Left renal pelvis (tissue), 4 donors: ENCODE results near the gene RCOR3. TPM values are rescaled to one million over a fixed set of nuclear protein-coding genes. Genes with fewer than 3 reads are reported as not detected.
"Not testable (repeated sequence)": the region's sequence is repeated elsewhere in the genome, so short reads cannot be mapped to it uniquely, and the experiment has no call there.

Experiments used
- DNase-seq, 4 donors: peaks; one replicate each; pipeline ENCODE4 v3.0.0-alpha.2; 2013; ENCODE audit warnings: low read depth in 4 of 4, low spot score in 3 of 4
- polyA plus RNA-seq, 4 donors: library from polyadenylated mRNA; unstranded; fragments of 120-200 nt; gene quantifications; one replicate each; pipeline ENCODE4 v1.2.1, GENCODE V29; 2013; ENCODE audit not compliant: insufficient read length in 4 of 4

The RCOR3 gene
- polyA plus RNA-seq, 4 donors: 53.8 to 96.5 (median 78.5) TPM

GRCh38 chr1:211259638-211260126, 516 bp downstream of the RCOR3 start:
- DNase-seq: peak in 1 of 4 donors; percentile 48

DNA sequence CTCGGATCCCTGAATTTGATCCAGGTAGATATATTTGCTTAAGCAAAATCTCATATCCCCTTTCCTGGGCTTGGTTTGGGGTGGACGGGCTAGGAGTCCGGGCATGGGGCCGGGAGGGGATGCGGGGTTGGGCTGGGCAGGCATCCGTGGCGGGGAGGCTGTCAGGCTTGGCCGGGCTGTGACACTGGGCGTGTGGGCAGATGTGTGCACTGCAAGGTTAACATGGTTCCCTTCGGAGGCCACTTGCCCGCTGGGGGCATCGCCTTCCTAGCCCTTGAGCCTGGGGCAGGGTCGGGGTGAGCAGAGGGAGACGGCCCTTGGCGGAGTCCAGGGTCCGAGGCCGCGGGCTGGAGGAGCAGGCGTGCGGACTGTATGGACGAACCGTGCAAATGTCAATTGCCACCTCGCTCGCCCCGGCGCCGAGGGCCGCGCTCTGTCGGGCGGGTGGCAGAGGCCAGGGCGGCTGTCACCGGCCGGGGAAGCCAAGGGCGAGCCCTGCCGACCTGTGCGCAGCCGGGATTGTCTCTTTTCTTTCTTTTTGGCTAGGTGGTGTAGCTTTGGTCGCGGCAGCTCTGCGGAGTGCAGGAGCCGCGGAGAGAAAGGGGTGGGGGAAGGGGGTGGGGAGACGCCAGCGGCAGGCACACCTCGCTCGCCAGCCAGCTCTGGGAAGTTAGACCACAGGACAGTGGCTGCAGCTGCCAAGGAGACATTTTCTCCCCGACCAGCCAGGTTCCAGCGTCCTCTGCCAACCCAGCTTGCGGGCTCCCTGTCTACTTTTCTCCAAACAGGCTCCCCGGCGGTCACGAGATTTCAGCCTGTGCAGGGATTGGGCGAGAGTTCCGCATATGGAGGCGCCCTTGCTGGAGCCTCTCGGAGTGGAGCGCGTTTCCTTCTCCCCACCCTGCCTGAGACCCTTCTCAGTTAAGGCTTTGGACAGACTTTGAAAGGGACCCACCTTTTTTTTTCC, 1.3 kb downstream of the RCOR3 start:
- DNase-seq: peak in 1 of 4 donors; percentile 47

DNA sequence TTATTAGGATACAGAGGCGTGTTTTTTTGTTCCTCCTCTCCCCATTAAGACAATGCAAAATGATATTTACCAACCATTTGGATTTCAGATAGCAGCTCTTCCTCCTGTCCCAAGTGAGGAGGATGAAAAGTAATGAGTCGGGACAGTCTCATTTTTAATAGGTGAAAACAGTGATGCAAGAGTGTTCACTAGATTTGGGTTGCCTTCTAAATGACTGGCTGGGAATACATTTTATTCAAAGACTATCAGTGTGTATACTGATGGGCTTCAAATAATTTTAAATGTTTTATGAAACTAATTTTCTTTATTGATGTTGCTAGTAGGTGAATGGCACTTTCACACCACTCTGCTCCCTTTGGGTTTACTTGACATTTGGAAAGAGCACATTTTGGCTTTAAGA, 2.1 kb downstream of the RCOR3 start:
- no peak for DNase-seq

GRCh38 chr1:211263022-211263421, 3.9 kb downstream of the RCOR3 start:
- not testable (repeated sequence) for DNase-seq

DNA sequence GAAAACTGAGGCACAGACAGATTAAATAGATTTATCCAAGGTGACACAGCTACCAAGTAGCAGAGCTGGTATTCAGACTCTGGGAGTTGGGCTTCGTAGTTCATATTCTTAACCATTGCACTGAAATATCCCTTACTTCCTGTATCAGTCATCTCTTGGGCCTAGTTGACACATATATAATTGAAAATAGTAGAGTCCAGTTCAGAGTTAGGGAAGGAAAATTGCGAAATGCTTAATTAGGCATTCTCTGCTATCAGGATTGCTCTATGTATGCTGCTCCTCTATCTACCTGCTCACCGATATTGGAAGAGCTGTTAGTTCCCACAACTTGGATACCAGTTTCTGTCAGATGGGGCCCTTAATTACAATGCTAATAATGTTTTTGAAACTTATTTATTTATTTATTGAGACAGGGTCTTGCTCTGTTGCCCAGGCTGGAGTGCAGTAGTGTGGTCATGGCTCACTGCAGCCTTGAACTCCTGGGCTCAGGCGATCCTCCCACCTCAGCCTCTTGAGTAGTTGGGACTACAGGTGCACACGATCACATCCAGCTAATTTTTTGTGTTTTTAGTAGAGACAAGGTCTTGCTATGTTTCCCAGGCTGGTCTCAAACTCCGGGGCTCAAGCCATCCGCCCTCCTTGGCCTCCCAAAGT, 8.2 kb downstream of the RCOR3 start:
- no peak for DNase-seq

DNA sequence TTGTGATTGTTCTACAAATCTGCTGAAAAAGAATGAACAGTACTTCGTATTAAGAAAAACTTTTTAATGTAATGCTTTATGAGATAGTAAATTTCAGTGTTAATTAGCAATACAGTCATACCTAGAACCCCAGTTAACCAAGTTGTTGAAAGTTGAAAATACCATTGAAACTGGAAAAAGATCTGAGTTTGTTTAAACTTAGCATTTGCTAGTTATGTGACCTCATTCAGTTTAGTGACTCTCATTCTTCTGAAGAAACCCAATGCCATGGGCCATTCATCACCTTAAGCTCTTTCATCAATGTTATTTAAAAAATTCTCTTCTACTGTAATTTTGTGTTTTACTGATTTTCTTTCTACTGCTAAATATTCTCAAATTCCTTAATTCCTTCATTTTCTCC, 20.2 kb downstream of the RCOR3 start:
- no peak for DNase-seq

- no peak for DNase-seq
These were observed 21.7 kb downstream of the RCOR3 start for GRCh38 chr1:211280910-211281309.

DNA sequence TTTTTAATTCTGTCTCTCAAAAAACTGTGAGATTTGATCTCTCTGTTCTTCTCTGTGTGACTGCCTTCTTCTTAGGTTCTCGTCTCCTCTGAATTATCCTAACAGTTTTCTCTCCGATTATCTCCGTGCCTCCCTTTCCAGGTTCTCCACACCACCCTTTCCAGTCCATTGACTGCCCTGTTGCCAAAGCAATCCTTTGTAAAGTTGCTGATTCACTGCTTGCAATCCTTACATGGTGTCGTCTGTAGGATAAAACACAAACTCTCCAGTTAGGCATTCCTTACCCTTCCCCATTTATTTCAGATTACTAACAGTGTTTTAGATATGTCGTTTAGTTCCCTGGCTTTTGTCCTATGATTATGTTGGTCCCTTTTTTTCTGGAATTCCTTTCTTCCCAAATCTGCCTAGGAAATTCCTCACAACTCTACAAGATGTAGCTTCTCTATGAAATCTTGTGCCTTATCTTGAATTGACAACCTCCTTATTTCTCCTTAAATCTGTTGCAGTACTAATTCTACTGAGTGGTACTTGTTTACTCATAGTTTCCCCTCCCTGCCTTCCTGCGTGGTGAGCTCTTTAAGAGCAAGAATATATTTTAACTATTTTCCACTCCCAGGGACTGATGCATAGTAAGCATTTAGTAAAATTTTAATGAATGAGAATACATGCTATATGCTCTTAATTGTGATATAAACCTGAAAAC, 22.3 kb downstream of the RCOR3 start:
- DNase-seq: peak in 1 of 4 donors; percentile 1

DNA sequence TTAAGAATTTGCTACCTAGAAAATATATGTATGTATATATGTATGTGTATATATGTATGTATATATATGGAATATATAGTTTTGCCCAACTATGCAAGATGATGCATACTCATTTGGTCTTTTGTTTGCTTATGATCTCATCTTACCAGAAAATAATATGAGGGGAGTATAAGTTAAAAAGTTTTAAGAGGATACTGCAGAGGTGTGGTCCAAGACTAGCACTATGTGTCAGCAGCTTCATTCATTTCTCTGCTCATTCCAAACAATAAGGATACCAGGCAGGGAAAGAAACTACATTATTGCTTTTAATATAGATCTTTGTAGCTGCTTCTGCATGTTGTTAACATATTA, 22.8 kb downstream of the RCOR3 start:
- DNase-seq: no peak

- no peak for DNase-seq
These were observed 26.0 kb downstream of the RCOR3 start for GRCh38 chr1:211285196-211285595.

DNA sequence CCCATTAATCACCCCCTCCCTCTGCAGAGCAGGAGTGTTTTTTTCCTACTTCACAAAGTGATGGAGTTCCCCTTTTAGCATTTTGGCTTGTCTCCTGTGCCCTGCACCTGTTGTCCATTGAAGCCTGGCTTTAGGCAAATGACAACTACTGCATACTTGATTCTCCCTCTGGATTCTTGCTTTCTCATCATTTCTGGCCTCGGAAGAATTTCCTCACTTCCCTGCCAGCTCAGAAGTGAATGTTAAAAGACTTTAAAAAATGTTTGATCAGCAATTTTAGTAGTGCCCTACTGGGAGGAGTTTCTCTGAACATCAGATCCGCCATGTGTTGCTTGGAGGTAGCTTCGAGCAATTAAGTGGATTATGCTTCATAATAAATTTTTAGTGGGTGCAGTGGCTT, 28.1 kb downstream of the RCOR3 start:
- no peak for DNase-seq

GRCh38 chr1:211292411-211292810, 33.2 kb downstream of the RCOR3 start:
- no peak for DNase-seq

- no peak for DNase-seq
These were observed 37.2 kb downstream of the RCOR3 start for GRCh38 chr1:211296396-211296795.

DNA sequence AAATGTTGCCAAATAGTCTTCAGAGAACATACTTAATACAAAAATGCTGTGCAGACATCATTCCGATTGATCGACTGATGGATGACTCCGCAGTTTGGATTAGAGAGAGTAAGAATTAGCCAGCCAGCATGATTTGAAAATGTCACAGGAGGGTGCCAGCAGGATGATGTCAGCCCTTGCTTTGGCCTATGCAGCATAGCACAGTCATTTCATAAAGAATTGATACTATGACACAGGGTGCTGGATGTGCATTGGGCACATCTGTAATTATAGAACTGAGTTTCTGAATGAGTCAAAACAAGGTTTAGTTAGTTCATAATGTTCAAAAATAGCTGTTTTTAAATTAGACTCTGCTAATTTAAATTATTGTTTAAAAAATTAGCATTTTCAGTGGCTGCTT, 45.9 kb downstream of the RCOR3 start:
- DNase-seq: no peak

DNA sequence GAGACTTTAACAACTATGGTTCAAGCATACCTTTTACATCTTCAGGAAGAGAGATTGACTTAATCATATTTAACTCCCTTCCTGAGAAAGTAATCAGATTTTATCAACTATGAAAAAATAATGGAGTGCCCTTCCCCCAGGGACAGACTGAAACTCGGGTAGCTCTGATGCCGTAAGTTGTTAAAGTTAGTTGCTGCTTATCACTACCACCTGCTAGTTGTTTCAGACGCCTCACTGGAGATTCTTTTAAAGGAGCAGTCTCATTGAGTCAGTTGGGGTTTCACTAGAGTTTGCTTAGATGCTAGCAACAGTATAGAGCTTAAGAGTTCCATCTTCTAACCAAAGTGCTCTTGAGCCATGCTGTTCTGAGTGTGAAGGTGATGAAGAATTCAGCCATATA, 50.5 kb downstream of the RCOR3 start:
- DNase-seq: no peak

DNA sequence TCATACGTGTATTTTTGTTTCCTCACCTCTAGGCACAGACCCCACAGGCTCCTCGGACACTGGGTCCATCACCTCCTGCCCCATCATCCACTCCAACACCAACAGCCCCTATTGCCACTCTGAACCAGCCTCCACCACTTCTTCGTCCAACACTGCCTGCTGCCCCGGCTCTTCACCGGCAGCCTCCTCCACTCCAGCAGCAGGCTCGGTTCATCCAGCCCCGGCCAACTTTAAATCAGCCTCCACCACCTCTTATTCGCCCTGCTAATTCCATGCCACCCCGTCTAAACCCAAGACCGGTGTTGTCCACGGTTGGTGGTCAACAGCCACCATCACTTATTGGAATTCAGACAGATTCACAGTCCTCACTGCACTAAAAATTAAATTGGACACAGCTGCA, 54.2 kb downstream of the RCOR3 start:
- DNase-seq: no peak

GRCh38 chr1:211318576-211319280, 59.6 kb downstream of the RCOR3 start:
- DNase-seq: no peak

DNA sequence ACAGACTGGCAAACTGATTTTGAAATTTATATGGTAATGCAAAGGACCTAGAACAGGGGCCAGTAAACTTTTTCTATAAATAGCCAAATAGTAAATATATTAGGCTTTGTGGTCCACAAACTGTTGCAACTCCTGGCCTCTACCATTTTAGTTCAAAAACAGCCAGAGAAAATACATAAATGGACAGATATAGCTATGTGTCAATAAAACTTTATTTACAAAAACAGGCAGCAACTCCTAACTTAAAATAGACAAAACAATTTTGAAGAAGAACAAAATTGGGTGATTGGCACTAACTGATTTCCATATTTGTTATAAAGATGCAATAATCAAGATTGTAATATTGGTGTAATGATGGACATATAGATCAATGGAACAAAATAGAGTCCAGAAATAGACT, 60.7 kb downstream of the RCOR3 start:
- DNase-seq: no peak

DNA sequence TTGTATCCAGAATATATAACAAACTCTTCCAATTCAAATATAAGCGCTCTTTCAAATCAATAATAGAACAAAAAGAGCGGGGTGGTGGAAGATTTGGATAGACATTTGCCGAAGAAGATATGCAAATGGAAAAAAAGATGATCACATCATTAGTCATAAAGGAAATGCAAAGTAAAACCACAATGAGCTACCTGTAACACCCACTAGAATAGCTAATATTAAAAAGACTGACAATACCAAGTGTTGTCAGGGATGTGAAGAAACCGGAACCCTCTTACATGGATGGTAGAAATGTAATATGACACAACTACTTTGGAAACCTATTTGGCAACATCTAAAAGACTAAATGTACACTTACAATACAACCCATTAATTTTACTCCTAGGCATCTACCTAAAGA, 61.8 kb downstream of the RCOR3 start:
- DNase-seq: no peak

- not testable (repeated sequence) for DNase-seq
These were observed 62.5 kb downstream of the RCOR3 start for GRCh38 chr1:211321646-211322045.
